Raji (cell line): ENCODE data around the gene POU2F1.

Experiments used
- POLR2A ChIP-seq: IDR thresholded peaks from 2 replicates; pipeline ENCODE4 v1.6.1; 2011; ENCODE audit warnings: low read depth, low read length, control low read depth; ENCODE audit not compliant: insufficient read depth

The POU2F1 gene

DNA sequence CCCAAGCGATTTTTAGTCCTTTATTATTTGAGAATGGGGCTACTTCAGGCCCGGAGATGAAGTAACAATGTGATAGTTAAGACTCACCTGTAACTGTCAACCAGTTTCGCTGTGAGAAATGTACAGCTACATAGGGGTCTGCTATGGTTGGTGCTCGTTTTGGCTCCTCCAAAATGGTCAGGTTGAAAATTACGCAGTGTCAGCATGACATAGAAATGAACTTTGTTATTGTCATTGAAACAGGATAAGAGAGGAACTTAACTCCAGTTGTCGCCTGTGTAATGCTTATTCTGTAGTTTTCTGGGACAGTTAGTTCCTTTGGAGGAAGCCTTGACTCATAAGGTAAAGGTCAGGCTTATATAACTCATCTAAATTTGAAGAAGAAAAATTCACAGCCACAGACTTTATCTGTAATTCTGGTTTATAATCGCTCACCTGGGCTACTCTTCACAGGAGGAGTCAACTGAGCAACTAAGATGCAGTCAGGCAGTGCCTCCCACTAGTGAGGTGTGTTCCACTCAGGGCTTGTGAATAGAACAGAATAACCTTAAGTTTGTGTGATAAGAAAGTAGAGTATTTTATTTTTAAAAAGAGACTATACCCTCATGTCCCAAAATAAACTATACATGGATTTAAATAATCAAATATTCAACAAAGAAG lies 166.7 kb downstream of the POU2F1 start:
- no peak for TF ChIP-seq POLR2A

DNA sequence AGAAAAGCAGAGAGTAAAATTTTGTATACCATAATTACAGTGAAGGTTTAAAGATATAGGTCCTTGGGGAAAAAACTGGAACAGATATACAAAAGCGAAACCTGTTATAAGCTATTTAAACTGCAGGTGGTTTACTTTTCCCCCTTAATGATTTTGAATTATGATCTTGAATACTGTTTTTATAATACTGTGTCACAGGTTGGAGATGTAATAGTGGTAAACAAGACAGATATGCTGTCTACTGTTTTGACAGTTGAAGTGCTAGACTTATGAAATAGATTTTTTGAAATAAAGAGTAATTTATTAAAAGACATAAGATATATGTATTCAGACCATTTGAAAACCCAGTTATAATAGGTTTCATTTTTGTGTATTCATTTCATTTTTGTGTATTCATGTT lies 168.3 kb downstream of the POU2F1 start:
- no peak for TF ChIP-seq POLR2A

DNA sequence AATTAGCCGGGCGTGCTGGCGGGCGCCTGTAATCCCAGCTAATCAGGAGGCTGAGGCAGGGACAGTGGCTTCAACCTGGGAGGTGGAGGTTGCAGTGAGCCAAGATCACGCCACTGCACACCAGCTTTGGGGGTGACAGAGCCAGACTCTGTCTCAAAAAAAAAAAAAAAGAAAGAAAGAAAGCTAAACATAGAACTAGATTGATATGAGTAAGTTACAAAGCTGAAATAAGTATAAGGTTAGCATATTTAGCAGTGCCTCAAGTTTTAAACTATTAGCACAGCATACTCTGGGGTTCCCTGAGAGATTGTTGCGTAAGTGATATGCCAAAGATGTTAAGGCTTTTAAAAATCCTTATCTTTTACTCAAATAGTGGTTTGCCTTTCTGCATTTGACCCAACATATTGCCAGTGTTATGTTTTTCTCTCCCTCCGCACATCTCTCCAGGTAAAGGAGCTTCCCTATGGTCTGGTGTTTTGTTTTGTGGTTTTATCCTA lies 171.6 kb downstream of the POU2F1 start:
- no peak for TF ChIP-seq POLR2A

DNA sequence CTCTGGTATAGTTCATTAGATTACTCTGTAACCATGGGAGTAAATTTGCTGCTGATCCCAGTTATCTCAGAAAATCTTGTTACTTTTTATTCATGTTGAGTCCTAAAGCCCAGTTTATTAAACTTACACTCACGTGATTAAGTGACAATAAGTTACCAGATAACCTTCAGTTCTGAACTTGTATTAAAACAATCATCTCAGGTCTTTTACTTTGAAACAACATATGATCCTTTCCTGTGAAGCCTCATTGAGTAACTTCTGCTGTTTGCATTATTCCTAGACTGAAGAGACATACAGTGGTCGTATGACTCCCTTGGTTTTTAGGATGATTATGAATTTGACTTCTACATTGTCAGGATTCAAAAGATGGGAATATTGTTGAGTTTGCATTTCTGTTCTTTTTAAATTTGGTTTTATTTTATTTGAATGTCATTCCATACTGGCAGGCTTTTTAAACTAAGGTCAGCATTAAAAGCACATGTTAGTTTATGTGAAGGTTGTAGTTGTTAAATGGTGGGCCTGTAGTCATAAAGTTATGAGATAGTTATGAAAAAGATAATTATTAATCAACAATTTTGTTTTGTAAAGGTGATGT lies 179.8 kb downstream of the POU2F1 start:
- TF ChIP-seq POLR2A: no peak

DNA sequence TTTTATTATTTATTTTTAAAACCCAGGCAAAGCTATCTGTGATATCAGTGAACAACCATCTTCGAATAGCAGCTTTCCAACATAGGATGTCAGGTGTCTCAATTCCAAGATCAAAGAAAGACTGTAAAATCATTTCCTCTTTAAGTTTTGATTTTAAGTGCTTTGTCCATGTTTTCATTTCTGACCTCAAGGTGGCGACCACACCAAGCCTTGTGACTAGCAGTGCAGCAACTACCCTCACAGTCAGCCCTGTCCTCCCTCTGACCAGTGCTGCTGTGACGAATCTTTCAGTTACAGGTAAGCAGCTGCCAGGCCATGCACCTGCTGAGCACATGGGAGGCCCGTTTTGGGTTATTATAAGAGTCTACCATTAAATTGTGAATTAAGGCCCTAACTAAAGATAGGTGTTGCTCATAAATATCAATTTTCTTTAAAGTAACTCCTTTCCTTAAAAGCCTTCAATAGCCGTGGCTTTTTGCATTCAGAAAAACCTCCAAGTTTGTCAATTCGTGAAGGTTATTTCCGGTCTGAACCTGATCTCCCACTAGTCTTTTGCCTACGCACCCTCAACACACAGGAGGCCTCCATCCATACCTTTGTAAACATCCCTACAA lies 180.7 kb downstream of the POU2F1 start:
- TF ChIP-seq POLR2A: no peak

DNA sequence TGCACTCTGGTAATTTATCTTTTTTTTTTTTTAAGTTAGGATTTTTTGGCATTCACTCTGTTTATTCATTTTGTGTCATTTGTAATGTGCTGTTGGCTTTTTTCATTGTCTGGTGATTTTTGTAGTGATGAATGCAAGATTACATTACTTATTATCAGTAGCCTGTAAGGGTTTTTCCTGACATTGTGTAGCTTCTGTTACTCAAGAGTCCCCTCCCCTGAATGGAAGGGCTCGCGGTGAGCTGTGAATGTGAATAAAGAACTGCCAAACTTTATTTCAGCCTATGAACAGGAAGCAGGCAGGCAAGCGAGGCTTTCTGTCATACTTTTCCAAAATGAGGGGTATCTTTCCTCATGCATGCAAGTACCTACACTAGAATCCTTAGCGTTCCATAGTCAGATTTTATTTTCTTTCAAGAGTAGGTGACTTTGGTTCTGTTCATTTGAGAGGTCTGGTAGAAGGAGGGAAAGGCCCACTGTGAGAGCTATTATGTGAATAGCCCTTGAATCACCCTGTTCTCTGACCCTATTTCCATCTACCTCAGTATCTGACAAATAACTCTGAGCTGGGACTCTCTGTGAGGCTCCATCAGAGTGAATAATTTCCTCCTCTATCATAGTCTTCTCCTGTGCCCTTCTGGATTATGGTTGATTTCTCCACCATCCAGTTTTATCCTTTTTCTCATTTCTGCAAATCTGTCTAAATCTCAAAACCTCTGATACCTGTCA lies 183.6 kb downstream of the POU2F1 start:
- TF ChIP-seq POLR2A: no peak

DNA sequence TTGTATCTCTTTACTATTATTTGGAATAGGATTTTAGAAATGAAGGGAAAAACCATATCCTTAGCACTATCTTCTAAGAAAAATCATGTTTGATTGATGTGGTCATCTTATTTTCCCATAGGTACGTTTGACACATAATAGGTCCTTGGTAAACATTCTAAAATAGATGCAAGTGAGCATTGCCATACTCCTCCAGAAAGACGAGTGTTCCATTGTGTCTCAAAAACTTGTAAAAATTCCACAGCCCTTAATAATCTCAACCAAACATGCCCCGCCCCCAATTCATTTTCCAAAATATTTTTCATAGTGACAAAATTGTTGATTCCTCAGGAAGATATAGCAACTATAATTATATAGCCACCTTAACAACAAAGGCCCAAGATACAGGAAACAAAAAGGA lies 184.2 kb downstream of the POU2F1 start:
- TF ChIP-seq POLR2A: no peak

DNA sequence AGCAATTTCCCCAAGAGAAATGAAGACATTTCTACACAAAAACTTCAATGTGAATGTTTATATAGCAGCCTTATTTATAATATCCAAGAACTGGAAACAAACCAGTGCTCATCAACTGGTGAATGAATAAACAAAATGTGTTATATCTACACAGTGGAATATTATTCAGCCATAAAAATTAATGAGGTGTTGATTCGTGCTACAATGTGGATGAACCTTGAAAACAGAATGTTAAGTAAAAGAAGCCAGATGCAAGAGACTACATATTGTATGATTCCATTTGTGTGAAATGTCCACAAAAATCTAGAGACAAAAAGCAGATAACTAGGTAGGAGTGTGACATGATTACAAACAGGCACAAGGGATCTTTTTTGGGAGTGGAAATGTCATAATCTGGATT lies 187.7 kb downstream of the POU2F1 start:
- TF ChIP-seq POLR2A: no peak

DNA sequence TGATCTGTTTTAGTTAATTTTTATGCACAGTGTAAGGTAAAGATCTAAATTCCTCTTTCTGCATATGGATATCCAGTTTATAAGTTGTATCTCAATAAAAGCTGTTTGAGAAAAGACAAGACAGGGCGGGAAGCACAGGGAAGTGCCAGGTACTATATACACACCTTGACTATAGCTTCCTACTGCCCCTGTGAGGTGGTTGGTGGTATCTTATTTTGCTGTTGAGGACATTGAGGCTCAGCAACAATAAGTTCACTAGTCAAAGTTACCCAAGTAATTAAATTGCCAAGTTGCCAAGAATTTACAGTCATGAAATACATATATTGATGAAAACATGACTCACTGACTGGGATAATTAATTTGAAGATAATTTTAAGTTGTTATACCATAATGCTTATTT lies 188.5 kb downstream of the POU2F1 start:
- no peak for TF ChIP-seq POLR2A

DNA sequence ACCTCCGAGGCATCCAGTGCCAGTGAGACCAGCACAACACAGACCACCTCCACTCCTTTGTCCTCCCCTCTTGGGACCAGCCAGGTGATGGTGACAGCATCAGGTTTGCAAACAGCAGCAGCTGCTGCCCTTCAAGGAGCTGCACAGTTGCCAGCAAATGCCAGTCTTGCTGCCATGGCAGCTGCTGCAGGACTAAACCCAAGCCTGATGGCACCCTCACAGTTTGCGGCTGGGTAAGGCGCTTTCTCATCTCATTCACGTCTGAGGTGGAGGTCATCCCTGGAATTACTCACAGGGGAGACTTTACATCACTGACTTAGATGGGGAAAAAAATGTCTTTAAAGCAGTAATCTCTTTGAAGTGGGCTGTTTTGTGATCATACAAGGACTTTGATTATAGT lies 191.4 kb downstream of the POU2F1 start:
- no peak for TF ChIP-seq POLR2A

DNA sequence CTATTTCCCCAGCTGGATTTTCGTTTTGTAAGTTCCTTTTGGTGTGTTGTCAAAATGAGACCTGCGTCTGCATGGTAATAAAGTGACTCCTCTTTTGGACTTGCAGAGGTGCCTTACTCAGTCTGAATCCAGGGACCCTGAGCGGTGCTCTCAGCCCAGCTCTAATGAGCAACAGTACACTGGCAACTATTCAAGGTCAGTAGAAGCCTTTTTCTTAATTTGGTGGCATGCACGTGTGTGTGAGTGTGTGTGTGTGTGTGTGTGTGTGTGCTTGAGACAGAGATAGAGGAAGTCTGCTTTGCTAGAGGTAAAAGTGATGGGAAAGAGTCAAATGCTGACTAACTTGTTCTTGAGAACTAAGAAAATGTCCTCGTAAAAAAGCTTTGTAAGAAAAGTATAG lies 192.2 kb downstream of the POU2F1 start:
- TF ChIP-seq POLR2A: no peak

DNA sequence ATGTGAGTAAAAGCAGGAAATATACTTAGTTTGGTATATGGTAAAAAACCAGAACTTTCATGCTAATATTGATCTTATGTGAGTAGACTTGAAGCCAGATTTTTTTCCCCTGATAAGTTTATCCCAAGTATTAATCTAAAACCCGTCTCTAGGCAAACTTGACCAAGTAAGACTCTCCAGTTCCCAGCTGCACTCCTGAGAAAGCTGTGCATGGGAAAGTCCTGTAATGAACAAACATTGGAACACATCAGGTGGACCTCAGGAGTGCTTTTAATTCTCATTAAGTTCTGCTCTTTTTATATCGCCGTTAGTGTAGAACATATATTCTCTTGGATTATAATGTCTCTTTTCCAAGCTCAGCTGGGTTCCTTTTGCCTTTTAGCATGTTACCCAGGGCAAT lies 192.6 kb downstream of the POU2F1 start:
- TF ChIP-seq POLR2A: no peak

DNA sequence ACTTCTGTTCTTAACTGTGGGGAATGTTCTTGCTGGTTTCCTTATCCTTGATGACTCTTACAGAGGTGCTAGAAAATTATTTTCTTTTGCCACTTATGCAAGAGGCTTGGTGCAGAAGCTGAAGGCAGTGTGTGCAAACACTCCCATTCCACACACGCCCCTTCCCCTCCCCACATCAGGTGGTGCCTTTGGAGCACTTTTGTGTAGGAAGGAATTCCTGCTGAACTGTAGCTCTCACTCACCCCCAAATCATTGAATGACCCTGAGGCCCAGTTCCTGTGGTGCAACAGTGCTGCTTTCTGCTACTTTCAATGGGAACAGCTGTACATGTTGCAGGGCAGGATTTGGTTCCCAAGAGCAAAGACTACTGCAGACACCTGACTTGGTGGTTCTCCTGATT lies 195.8 kb downstream of the POU2F1 start:
- TF ChIP-seq POLR2A: no peak

DNA sequence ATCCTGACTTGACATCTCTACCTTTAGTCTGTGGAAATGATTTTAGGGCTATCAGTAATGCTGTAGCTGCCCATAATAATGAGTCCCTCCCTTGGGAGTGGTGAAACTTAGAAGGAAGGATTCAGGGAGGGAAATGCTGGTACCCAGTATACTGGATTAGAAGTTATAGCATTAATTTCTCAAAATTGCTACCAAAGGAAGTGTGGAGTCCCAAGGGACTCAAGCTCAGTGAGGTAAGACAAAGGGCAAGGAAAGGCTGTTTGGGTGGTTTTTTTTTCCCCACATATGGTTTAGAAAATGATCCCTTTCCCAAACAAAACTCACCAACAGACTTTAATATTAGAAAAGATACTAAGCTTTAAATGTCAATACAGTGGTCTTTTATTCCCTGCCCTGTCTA lies 197.7 kb downstream of the POU2F1 start:
- no peak for TF ChIP-seq POLR2A

DNA sequence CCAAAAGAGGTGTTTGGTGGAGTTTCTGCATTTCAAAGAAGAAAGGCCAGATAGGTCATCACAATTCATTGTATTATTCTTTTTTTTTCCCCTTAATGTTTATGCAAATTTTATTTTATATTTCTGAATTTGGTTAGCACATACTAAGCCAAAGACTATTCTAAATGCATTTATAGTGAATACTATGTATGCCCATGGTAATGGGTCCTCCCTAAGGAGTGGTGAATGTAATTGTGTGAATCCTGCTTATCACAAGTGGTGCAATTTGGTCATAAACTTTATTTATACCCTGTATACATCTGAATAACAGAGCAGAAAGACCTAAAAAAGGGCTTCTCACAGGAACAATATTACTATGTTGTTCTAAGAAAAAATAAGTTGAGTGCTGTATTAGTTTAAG lies 198.6 kb downstream of the POU2F1 start:
- TF ChIP-seq POLR2A: no peak

DNA sequence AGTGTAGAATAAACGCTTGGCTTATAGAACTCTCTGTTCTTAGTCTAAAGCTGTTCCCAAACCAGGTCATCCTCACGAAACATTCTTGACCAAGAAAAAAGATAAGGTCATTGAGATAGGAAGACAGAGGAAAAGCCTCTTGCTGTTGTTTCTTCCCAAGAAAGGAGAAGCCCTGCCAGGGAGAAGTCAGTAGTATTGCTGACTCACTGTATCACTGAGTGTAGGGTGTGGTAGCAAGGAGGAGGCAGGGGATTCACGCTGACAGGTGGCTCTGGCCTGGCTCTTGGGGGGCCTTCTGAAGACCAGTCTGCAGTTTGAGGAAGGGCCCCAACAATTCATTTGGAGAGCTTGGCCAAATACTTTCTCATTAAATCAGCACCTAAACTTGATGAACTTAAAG lies 199.8 kb downstream of the POU2F1 start:
- TF ChIP-seq POLR2A: no peak
